SK-N-MC (cell line): Measurements from ENCODE around the gene CNOT6.

Experiments
- EZH2 ChIP-seq: fragments of 200-600 bp; sonication (generic); IDR thresholded peaks from one replicate; pipeline ENCODE4 v1.6.1; 2017; ENCODE audit warnings: antibody characterized with exemption
- FOXP2 ChIP-seq: optimal IDR thresholded peaks from 2 replicates; pipeline ENCODE3; 2011; ENCODE audit warnings: mild to moderate bottlenecking, moderate library complexity; ENCODE audit not compliant: insufficient read depth; ENCODE audit errors: extremely low read length, control extremely low read depth

- TF ChIP-seq EZH2 (no peak), FOXP2 (no peak)
These were observed 37.4 kb upstream of the CNOT6 start for GRCh38 chr5:180456792-180457191.
